SJCRH30 (cell line): ENCODE measurements around the gene MFAP2. TPM values are rescaled to one million over a fixed set of nuclear protein-coding genes. Genes with fewer than 3 reads are reported as not detected.
"Not testable (repeated sequence)": the region's sequence is repeated elsewhere in the genome, so short reads cannot be mapped to it uniquely, and the experiment has no call there.

Source experiments
- DNase-seq, 2 experiments: peaks; one replicate each; pipeline ENCODE4 v3.0.0-alpha.2; 2015 to 2020
- H3K27ac ChIP-seq: fragments of 250-450 bp; sonication (Bioruptor Pico); 2 replicates; pipeline ENCODE4 v1.5.1; 2020; ENCODE audit warnings: mild to moderate bottlenecking, moderate library complexity
- H3K27me3 ChIP-seq: fragments of 250-450 bp; sonication (Bioruptor Pico); 2 replicates; pipeline ENCODE4 v1.5.1; 2020; ENCODE audit warnings: mild to moderate bottlenecking, moderate library complexity
- H3K36me3 ChIP-seq: fragments of 250-450 bp; sonication (Bioruptor Pico); 2 replicates; pipeline ENCODE4 v1.5.1; 2020; ENCODE audit warnings: mild to moderate bottlenecking, moderate library complexity
- H3K4me1 ChIP-seq: fragments of 250-450 bp; sonication (Bioruptor Pico); 2 replicates; pipeline ENCODE4 v1.5.1; 2020; ENCODE audit warnings: mild to moderate bottlenecking, moderate library complexity
- H3K4me3 ChIP-seq: fragments of 250-450 bp; sonication (Bioruptor Pico); 2 replicates; pipeline ENCODE4 v1.5.1; 2020; ENCODE audit warnings: mild to moderate bottlenecking, moderate library complexity
- H3K9me3 ChIP-seq: fragments of 250-450 bp; sonication (Bioruptor Pico); replicated peaks from 2 replicates; pipeline ENCODE4 v1.5.1; 2020; ENCODE audit warnings: mild to moderate bottlenecking, moderate library complexity
- total RNA-seq: library from RNA; depleted of rRNA; stranded (reverse); fragments of >200 nt; shearing (Covaris generic); gene quantifications from 2 replicates; pipeline ENCODE4 v1.2.3, GENCODE V29; 2014

The MFAP2 gene
- total RNA-seq, 1 experiment from 2014 or later: 22.9 TPM

GRCh38 chr1:16946646-16947045 lies 33.8 kb downstream of the MFAP2 start:
- Histone ChIP-seq H3K27me3 (no peaks in the 10 kb centered on the region), H3K4me3 (no peak overlapping the region), H3K9me3 (no peaks in the 10 kb centered on the region), H3K27ac (no peak overlapping the region), H3K36me3 (no peaks in the 10 kb centered on the region; the same call in 1 of the 2 replicates), H3K4me1 (peaks cover 8% of the 10 kb centered on the region; the same call in 1 of the 2 replicates)
- DNase-seq: no peak

GRCh38 chr1:16946185-16946584 lies 34.2 kb downstream of the MFAP2 start:
- not testable (repeated sequence) for DNase-seq, H3K27me3 ChIP-seq, H3K4me1 ChIP-seq, H3K9me3 ChIP-seq, H3K27ac ChIP-seq, H3K36me3 ChIP-seq, H3K4me3 ChIP-seq

GRCh38 chr1:16945512-16945911 lies 34.9 kb downstream of the MFAP2 start:
- H3K27me3 ChIP-seq, H3K9me3 ChIP-seq, H3K4me3 ChIP-seq, H3K36me3 ChIP-seq, H3K27ac ChIP-seq, H3K4me1 ChIP-seq, DNase-seq: not testable (repeated sequence)

GRCh38 chr1:16944038-16944437 lies 36.4 kb downstream of the MFAP2 start:
- Histone ChIP-seq H3K9me3 (no peaks in the 10 kb centered on the region), H3K36me3 (no peaks in the 10 kb centered on the region; the same call in 1 of the 2 replicates), H3K4me3 (no peak overlapping the region), H3K27me3 (no peaks in the 10 kb centered on the region), H3K4me1 (peaks cover 8% of the 10 kb centered on the region; the same call in 1 of the 2 replicates), H3K27ac (no peak overlapping the region)
- DNase-seq: no peak

GRCh38 chr1:16939386-16940180 lies 40.8 kb downstream of the MFAP2 start:
- not testable (repeated sequence) for H3K9me3 ChIP-seq, H3K4me3 ChIP-seq, H3K36me3 ChIP-seq, DNase-seq, H3K27ac ChIP-seq, H3K4me1 ChIP-seq, H3K27me3 ChIP-seq

GRCh38 chr1:16938351-16939321 lies 41.8 kb downstream of the MFAP2 start:
- no peak for DNase-seq
- H3K36me3 ChIP-seq: no peaks in the 10 kb centered on the region
- no peak overlapping the region for H3K4me3 ChIP-seq
- H3K9me3 ChIP-seq: no peaks in the 10 kb centered on the region
- H3K27ac ChIP-seq: no peak overlapping the region
- H3K4me1 ChIP-seq: no peaks in the 10 kb centered on the region
- no peaks in the 10 kb centered on the region for H3K27me3 ChIP-seq

GRCh38 chr1:16936580-16936979 lies 43.8 kb downstream of the MFAP2 start:
- H3K9me3 ChIP-seq, H3K27me3 ChIP-seq, H3K4me3 ChIP-seq, H3K27ac ChIP-seq, H3K36me3 ChIP-seq, DNase-seq, H3K4me1 ChIP-seq: not testable (repeated sequence)

GRCh38 chr1:16933945-16934344 lies 46.5 kb downstream of the MFAP2 start:
- not testable (repeated sequence) for H3K4me3 ChIP-seq, H3K36me3 ChIP-seq, H3K27me3 ChIP-seq, H3K4me1 ChIP-seq, H3K27ac ChIP-seq, DNase-seq, H3K9me3 ChIP-seq

GRCh38 chr1:16931206-16931934 lies 49.0 kb downstream of the MFAP2 start:
- H3K36me3 ChIP-seq, H3K4me1 ChIP-seq, H3K27ac ChIP-seq, H3K9me3 ChIP-seq, DNase-seq, H3K27me3 ChIP-seq, H3K4me3 ChIP-seq: not testable (repeated sequence)

GRCh38 chr1:16929146-16930041 lies 51.0 kb downstream of the MFAP2 start:
- not testable (repeated sequence) for H3K4me3 ChIP-seq, H3K27ac ChIP-seq, H3K36me3 ChIP-seq, H3K27me3 ChIP-seq, H3K9me3 ChIP-seq, H3K4me1 ChIP-seq
- DNase-seq: peak; percentile 33 to 50

- Histone ChIP-seq H3K9me3 (no peaks in the 10 kb centered on the region), H3K27me3 (no peaks in the 10 kb centered on the region), H3K27ac (no peak overlapping the region), H3K36me3 (no peaks in the 10 kb centered on the region), H3K4me3 (no peak overlapping the region), H3K4me1 (no peaks in the 10 kb centered on the region)
- DNase-seq: no peak
These were observed 52.5 kb downstream of the MFAP2 start for GRCh38 chr1:16927711-16928485.

- Histone ChIP-seq H3K27me3 (no peaks in the 10 kb centered on the region), H3K36me3 (no peaks in the 10 kb centered on the region), H3K9me3 (no peaks in the 10 kb centered on the region), H3K4me1 (no peaks in the 10 kb centered on the region; the same call in 1 of the 2 replicates), H3K4me3 (no peak overlapping the region), H3K27ac (no peak overlapping the region)
- no peak for DNase-seq
These were observed 53.2 kb downstream of the MFAP2 start for GRCh38 chr1:16927256-16927655.

- H3K27ac ChIP-seq: no peak overlapping the region
- peaks cover 7% of the 10 kb centered on the region; the same call in 1 of the 2 replicates for H3K4me1 ChIP-seq
- H3K27me3 ChIP-seq: no peaks in the 10 kb centered on the region
- no peaks in the 10 kb centered on the region for H3K9me3 ChIP-seq
- no peaks in the 10 kb centered on the region for H3K36me3 ChIP-seq
- no peak overlapping the region for H3K4me3 ChIP-seq
- no peak for DNase-seq
These were observed 53.8 kb downstream of the MFAP2 start for GRCh38 chr1:16926491-16927073.
